HepG2 (cell line): ENCODE data around the gene SLC35B4. TPM values are rescaled to one million over a fixed set of nuclear protein-coding genes. Genes with fewer than 3 reads are reported as not detected.
A peak's percentile ranks its signal among the peaks of the same experiment; 100 is the strongest.

ENCODE experiments used
- HOXA3 ChIP-seq: sonication (generic); formaldehyde crosslinking; IDR thresholded peaks from 2 replicates; pipeline ENCODE4 v1.5.0; 2020; ENCODE audit warnings: missing genetic modification reagents
- KDM2A ChIP-seq: sonication (generic); formaldehyde crosslinking; IDR thresholded peaks from 2 replicates; pipeline ENCODE4 v1.4.0; 2020; ENCODE audit warnings: low read depth, missing genetic modification reagents, borderline replicate concordance
- KDM4B ChIP-seq: sonication (generic); formaldehyde crosslinking; IDR thresholded peaks from 2 replicates; pipeline ENCODE4 v1.4.0; 2020; ENCODE audit warnings: missing genetic modification reagents
- MAF1 ChIP-seq: sonication (generic); formaldehyde crosslinking; IDR thresholded peaks from 2 replicates; pipeline ENCODE4 v1.5.0; 2020; ENCODE audit warnings: missing genetic modification reagents, borderline replicate concordance
- MBNL3 ChIP-seq: fragments of 250-450 bp; sonication (Bioruptor Pico); conservative IDR thresholded peaks from 2 replicates; pipeline ENCODE4 v1.8.0; 2022; ENCODE audit warnings: mild to moderate bottlenecking, inconsistent platforms
- POLR2AphosphoS2 ChIP-seq: IDR thresholded peaks from 2 replicates; pipeline ENCODE4 v1.6.1; 2011; ENCODE audit warnings: low read depth, low read length, improper control_type of control experiment
- RAD21 ChIP-seq: fragments of 450-650 bp; formaldehyde crosslinking; IDR thresholded peaks from 2 replicates; pipeline ENCODE4 v1.5.0; 2020; ENCODE audit warnings: mild to moderate bottlenecking
- RERE ChIP-seq: IDR thresholded peaks from 2 replicates; pipeline ENCODE4 v1.6.1; 2016; ENCODE audit warnings: low read depth, missing genetic modification reagents, missing compliant biosample characterization
- REXO4 ChIP-seq: sonication (generic); formaldehyde crosslinking; IDR thresholded peaks from 2 replicates; pipeline ENCODE4 v1.8.0; 2022; ENCODE audit warnings: missing genetic modification reagents, mild to moderate bottlenecking, borderline replicate concordance
- TRAFD1 ChIP-seq: sonication (generic); formaldehyde crosslinking; IDR thresholded peaks from 2 replicates; pipeline ENCODE4 v1.5.1; 2020; ENCODE audit warnings: missing genetic modification reagents, mild to moderate bottlenecking, borderline replicate concordance
- TRIM22 ChIP-seq: fragments of 450-650 bp; IDR thresholded peaks from 2 replicates; pipeline ENCODE4 v1.6.1; 2017
- ZBTB33 ChIP-seq: sonication (generic); formaldehyde crosslinking; IDR thresholded peaks from 2 replicates; pipeline ENCODE4 v1.4.0; 2020; ENCODE audit warnings: missing genetic modification reagents
- ZNF18 ChIP-seq: sonication (generic); formaldehyde crosslinking; IDR thresholded peaks from 2 replicates; pipeline ENCODE4 v1.8.0; 2022; ENCODE audit warnings: mild to moderate bottlenecking, missing genetic modification reagents; ENCODE audit not compliant: insufficient replicate concordance
- ZNF296 ChIP-seq: sonication (generic); formaldehyde crosslinking; conservative IDR thresholded peaks from 2 replicates; pipeline ENCODE4 v1.5.0; 2020; ENCODE audit warnings: mild to moderate bottlenecking, missing genetic modification reagents
- ZNF589 ChIP-seq: sonication (generic); formaldehyde crosslinking; conservative IDR thresholded peaks from 2 replicates; pipeline ENCODE4 v1.8.0; 2022; ENCODE audit warnings: mild to moderate bottlenecking, moderate library complexity, missing genetic modification reagents
- ZNF891 ChIP-seq: sonication (generic); formaldehyde crosslinking; IDR thresholded peaks from 2 replicates; pipeline ENCODE4 v1.5.0; 2020; ENCODE audit warnings: mild to moderate bottlenecking, missing genetic modification reagents
- polyA plus RNA-seq, 8 experiments: library from polyadenylated mRNA; depleted of rRNA in 3 of 8; stranded (reverse) in 7 of 8; unstranded in 1 of 8; fragments of >200 nt; fragmentation: Illumina TruSeq in 4 of 8; extraction: Trizol in 4 of 8; gene quantifications; 2 replicates each; pipeline versions ENCODE4 v1.2.1 to v1.2.3, GENCODE V29; 2011 to 2016; ENCODE audit warnings: low read depth in 4 of 8, missing spikeins in 1 of 8, mixed read lengths in 1 of 8; ENCODE audit not compliant: insufficient read depth in 1 of 8
- total RNA-seq, 5 experiments: library from RNA; depleted of rRNA; stranded (reverse); fragments of >200 nt; fragmentation: Illumina TruSeq; extraction: Trizol; gene quantifications; 2 replicates each; pipeline ENCODE4 v1.2.3, GENCODE V29; 2016; ENCODE audit warnings: low read depth in 1 of 5

SLC35B4 gene
- total and polyA plus RNA-seq, 2 of the 13 experiments (the other 11 are each of a cell fraction or from before 2014, with no cell fraction given): 17.1 to 17.8 TPM

- TF ChIP-seq TRIM22 (no peak), TRAFD1 (CRISPR knock-in tag) (no peak), POLR2AphosphoS2 (no peak), RERE (CRISPR knock-in tag) (0 out of 2 replicates have a peak, but pooled peaks have one; percentile 34), REXO4 (CRISPR knock-in tag) (no peak), ZNF891 (CRISPR knock-in tag) (peak; percentile 85), HOXA3 (CRISPR knock-in tag) (peak; percentile 90; the same call in 1 of the 2 replicates), ZBTB33 (CRISPR knock-in tag) (no peak), KDM2A (CRISPR knock-in tag) (peak; percentile 83), RAD21 (CRISPR knock-in tag) (peak; percentile 50; the same call in 1 of the 2 replicates), KDM4B (no peak), MBNL3 (no peak), ZNF589 (CRISPR knock-in tag) (0 out of 2 replicates have a peak, but pooled peaks have one; percentile 50), ZNF296 (0 out of 2 replicates have a peak, but pooled peaks have one; percentile 37), MAF1 (CRISPR knock-in tag) (no peak), ZNF18 (CRISPR knock-in tag) (no peak)
Observed at GRCh38 chr7:134316539-134317344, at the start of gene SLC35B4 (continued).
